Fibroblast of skin of back (primary cell): Measurements from ENCODE around the gene PANX1.
A peak's percentile ranks its signal among the peaks of the same experiment; 100 is the strongest.

ENCODE experiments used
- DNase-seq: peaks from one replicate; pipeline ENCODE4 v3.0.0-alpha.2; 2013

Gene PANX1

DNA sequence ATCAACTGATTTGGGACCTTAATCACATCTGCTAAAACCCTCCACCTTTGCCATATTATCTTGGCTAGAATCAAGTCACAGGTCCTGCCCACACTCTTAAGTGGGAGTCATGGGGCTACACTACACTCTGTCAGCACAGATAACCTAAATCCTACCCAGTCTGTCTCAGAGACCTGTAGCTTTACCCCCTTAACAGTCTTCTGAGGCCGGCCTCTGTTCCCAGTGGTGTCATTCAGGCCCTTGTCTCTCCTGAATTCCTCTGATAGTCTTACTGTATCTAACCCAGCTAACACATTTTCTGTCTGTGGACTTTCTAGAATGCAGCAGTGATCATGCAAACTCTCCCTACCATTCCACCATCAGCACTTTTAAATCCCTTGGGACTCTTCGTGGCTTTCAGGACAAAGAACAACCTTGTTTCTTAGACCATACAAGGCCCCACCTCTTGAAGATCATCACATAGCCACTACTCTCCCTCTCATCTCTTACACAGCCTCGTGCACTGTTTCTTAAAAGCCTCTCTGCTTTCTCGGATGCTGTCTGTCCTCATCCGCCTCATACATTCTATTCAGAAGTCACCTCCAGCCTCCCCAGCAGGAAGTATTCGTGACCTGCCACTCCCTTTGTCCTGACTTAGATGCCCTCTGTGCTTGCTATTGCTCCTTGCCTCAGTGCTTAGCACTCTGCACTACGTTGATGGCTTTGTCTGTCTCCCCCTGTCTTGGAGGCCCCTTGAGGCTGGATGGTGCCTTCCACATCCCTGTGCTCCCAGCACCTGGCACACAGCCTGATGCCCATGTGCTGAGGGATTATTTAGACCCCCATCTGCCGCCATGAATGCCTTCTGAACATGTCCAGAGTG is 57.9 kb downstream of the PANX1 start:
- DNase-seq, result peak; percentile 42

DNA sequence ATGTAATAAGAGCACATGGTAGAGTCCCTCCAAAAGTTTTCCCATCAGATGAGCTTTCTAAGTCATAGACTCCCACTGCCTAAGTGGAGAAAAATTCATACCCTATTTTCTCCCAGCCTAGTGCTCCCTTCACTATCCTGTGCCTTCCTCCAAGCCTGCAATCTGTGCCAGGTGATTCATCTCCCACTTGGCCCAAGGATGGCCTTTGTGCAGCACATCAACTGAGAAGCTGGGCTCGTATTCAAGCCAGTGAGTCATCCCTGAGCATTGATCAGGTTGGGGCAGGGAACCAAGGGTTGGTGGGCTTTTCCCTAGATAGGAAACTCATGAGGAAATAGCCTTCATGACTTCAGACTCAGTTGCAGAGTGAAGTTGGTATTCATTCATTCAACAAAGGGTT is 64.6 kb downstream of the PANX1 start:
- DNase-seq, result peak; percentile 35

DNA sequence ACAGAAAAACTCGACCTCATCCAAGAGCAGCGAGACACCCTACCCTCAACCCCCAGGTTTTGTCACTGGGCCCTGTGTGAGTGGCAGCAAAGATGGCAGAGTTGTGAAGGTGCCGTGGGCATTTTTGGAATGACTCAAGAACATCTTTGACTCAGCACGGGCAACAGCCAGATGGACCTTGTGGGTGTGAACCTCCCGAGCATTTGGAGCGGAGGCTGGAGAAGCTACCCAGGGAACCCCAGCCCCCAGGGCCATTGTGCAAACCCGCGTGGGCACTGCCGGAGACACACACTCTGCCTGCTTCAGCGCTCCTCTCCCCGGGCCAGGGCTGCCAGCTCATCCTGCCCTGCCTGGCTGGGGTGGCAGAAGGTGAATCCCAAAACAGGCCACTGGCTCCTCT is 66.1 kb downstream of the PANX1 start:
- DNase-seq, result no peak

DNA sequence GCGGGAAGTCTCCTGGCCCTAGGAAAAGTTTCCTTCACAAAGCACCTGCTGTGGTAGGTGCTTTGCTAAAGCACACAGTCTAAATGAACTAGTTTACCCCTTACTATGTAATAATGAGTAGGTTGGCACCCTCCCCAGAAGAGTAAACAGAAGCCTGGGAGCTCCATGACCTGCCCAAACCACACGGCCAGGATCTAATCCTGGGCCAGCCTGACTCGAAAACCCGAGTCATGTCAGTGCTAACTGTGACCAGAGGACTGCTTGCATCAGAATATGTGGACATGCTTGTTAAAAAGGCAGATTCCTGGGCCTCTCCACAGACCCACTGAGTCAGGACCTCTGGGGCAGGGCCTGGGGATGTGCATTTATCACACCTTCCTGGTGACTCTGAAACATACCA is 67.7 kb downstream of the PANX1 start:
- DNase-seq, result no peak

DNA sequence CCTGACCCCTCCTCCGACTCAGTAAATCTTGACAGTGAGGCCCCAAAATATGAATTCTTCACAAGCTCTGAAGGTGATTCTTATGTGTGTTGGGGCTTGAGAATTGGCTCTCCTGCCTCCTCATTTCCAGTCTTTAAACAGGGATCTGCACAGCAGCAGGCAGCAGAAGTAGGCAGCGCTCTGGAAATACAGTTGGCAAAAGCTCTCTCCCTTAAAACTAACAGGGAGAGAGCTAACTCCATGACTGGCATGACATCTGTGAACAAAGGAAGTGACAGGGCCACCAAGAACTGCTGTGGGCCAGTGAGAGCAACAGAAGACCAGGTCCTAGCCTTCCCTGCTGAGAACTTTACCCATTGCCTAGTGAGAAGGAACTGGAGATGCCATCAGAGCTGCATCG is 70.1 kb downstream of the PANX1 start:
- DNase-seq, result no peak

DNA sequence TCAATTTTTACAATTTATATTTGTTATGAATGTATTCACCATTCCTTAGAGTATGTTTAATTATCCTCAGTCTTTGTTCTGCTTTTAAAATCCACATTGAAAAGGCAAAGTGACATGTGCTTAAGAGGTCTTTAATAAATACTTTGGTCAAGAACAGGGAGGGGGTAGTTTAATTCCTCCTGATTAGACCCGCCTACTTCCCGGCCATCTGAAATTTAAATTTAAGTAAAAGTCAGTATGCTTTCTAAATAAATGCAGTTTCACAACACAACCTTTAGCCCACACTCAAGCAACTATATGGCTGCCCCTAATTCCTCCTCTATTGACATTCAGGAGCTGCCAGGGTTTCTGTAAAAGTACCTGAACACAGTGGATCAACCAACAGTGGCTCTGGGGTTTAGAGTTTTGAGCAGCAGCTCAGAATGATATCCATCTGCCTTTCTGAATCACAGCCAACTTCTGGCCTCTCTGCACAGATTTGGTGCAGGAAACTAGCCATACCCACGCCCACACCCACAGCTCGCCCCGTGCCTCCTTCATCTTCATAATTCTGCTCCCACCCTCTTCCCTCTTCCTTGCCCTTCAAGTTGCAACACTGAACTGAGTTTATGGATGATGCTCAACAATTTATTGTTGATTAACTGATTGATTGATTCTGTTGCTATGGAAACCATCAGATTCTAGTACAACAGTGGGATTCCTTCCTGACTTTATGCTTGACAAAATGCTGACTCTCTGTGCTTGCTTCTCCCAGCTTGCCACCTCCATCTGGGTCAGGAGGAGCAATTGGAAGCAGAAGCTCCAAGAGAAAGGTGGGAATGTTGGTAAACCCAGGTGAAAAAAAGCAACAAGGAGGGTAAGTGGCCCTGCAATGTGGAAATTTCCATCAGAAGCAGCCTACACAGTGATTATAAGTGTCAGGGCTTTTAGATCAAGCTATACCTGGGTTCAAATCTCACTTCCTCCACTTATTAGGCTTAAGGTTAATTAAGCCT is 70.8 kb downstream of the PANX1 start:
- no peak for DNase-seq

DNA sequence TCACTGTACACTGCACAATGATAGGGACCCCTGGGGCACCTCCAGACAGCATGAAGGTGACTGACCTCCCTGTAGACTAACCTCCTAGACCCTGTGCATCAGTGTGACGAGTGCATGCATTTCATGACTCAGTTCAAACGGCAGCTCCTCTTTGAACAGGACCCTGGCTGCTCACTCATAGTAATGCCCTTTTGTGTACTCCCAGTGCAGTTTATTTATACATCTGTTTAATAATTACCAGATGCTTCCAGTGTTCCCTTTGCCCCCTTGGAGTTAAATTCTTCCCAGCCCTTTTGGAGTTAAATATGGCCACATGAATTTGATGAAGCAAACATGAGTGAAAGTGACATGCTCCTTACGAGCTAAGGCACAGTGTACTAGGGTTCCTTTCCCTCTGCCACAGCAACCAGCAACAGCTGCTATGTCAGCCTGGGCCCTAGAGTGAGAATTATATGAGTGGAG is 72.4 kb downstream of the PANX1 start:
- peak; percentile 69 for DNase-seq

DNA sequence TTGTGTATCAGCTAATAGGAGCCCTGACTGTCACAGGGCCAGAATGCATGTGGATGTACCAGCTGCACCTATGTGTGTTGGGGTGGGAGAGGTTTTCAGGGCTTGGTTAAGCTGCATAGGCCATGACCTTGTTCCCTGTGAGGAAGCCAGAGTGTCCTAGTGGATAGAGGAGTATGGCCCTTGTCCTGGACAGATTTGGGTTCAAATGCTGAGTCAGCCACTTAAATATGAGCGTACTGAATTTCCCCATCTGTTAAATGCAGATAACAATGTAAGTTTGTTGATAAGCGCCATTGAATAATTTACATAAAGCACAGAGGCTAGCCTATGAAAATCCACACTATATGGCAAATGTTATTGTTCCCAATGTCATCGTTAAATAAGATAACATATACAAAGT is 74.4 kb downstream of the PANX1 start:
- no peak for DNase-seq

DNA sequence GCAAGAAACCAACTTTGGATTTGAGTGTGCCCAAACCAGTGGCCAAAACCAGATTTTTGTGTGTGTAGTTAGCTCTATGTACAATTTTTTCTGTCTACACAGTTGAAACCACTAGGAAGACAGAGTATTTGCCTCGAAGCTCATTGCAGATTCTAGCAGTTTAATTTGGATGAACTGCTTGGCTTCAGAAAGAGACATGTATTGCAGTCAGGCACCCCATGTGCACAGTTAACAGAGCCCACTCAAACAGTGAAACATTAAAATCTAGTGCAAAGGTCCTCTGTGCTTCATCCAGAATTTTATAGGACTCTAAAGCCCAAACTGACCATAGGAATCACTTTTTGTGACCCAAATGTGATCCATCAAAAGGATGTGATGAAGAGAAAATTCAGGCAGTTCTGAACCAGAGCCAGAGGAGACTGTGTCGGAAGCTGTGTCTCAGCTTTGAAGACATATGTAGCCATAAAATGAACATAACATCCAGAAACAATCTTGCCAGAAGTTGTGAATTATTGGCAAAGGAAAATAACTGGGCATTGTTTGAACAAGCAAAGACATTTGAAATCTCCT is 82.7 kb downstream of the PANX1 start:
- no peak for DNase-seq

DNA sequence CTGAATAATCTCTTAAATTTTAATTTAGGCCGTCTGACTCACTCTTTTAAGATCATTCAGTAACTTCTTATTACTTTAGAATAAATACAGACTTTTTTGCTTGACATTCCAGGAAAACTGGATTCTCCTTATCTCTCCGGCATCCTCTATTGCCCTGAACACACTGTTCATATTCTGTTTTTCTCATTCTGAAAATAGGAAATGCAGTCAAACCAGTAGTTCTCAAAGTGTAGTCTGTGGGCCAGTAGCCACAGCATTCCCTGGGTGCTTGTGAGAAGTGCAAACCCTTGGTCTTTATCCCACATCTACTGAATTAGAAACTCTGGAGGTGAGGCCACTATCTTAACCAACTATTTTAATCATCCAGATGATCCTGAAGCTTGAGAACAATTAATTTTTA is 84.3 kb downstream of the PANX1 start:
- DNase-seq, result no peak

DNA sequence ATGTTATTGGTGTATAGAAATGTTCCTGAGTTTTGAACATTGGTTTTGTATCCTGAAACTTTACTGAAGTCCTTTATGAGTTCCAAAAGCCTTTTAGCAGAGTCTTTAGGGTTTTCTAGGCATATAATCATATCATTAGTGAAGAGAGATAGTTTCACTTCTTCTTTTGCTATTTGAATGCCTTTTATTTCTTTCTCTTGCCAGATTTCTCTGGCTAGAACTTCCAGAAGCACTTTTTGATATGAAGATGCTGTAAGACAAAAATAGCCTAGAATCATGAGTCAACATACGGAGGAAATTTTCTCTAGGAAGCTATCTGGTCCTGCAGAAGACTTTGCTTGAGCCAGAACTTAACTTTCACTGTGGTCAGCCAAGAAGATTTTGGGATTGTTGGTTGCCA is 89.1 kb downstream of the PANX1 start:
- no peak for DNase-seq

DNA sequence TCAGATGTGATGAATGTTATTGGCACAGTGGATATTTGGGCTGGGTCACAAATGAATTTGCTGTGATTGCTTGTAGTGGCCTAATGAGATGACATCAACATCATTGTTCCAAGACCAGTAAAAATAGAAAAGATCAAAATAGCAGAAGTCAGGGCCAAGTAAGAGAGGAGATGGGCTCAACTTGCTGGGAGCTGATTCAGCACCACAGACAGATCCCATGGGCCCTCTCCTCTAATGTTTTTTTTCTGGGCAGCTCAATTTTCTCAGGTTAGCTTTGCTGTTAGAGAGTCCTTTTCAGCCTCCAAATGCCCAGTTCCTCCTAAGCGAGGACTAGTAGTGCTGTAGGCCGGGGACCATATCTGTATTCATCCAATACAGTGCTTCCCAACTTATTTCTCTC is 89.7 kb downstream of the PANX1 start:
- DNase-seq, result no peak

DNA sequence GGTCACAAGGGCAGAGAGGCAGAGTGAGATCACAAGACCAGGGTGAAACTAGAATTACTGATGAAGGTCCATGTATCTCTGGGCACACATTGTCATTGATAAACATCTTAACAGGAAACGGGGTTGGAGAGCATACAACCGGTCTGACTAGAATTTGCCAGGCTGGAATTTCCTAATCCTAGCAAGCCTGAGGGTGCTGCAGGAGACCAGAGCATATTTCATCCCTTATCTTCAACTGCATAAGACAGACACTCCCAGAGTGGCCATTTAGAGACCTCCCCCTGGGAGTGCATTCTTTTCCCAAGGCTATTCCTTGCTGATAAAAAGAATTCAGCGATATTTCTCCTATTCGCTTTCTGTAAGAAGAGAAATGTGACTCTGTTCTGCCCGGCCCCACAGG is 91.1 kb downstream of the PANX1 start:
- no peak for DNase-seq

DNA sequence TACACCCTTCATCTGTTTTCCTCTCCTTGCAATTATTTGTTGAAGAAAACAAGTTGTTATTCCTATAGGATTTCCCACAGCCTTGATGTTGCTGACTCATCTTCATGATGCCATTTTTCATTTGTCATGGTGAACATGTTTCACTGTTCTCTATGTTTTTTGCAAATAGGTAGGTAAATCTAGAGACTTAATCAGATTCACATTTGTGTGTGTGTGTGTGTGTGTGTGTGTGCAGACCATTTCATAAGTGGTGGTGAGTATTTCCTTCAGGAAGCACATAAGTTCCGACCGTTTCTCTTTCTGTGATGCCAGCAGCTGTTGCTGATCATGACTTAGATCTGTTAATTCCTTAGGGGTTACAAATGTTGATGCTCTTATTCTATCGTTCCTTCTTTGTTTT is 95.4 kb downstream of the PANX1 start:
- DNase-seq, result no peak
